ENCODE results near the gene ZDHHC4. TPM values are rescaled to one million over a fixed set of nuclear protein-coding genes. Genes with fewer than 3 reads are reported as not detected.
"Not testable (repeated sequence)": the region's sequence is repeated elsewhere in the genome, so short reads cannot be mapped to it uniquely, and the experiment has no call there.

The ZDHHC4 gene
- total RNA-seq, 1 donor from 2014 or later, result 67.9 TPM

GRCh38 chr7:6628045-6628444, 50.8 kb downstream of the ZDHHC4 start:
- no peak for DNase-seq (ENCODE audit: extremely low spot score, unreplicated experiment)
- Mint-ChIP-seq H3K27ac (no peak overlapping the region), H3K4me1 (ENCODE audit: unreplicated experiment) (no peaks in the 10 kb centered on the region), H3K9me3 (no peaks in the 10 kb centered on the region), H3K27me3 (no peaks in the 10 kb centered on the region), H3K36me3 (no peaks in the 10 kb centered on the region), H3K4me3 (no peak overlapping the region)
- no peak for TF ChIP-seq CTCF (conservative IDR thresholded peaks at IDR 0.05)

GRCh38 chr7:6630007-6630849, 53.0 kb downstream of the ZDHHC4 start:
- DNase-seq (ENCODE audit: extremely low spot score, unreplicated experiment), result no peak
- no peak overlapping the region for H3K4me3 Mint-ChIP-seq
- no peaks in the 10 kb centered on the region for H3K9me3 Mint-ChIP-seq
- H3K27me3 Mint-ChIP-seq, result no peaks in the 10 kb centered on the region
- peak overlapping the region; percentile 59 for H3K27ac Mint-ChIP-seq
- TF ChIP-seq CTCF (conservative IDR thresholded peaks at IDR 0.05), result no peak
- no peaks in the 10 kb centered on the region for H3K4me1 Mint-ChIP-seq (ENCODE audit: unreplicated experiment)
- H3K36me3 Mint-ChIP-seq, result no peaks in the 10 kb centered on the region

- no peak overlapping the region for H3K4me3 Mint-ChIP-seq
- H3K27ac Mint-ChIP-seq, result peak overlapping the region; percentile 35
- no peaks in the 10 kb centered on the region for H3K4me1 Mint-ChIP-seq (ENCODE audit: unreplicated experiment)
- no peaks in the 10 kb centered on the region for H3K9me3 Mint-ChIP-seq
- H3K27me3 Mint-ChIP-seq, result no peaks in the 10 kb centered on the region
- H3K36me3 Mint-ChIP-seq, result no peaks in the 10 kb centered on the region
- no peak for TF ChIP-seq CTCF (conservative IDR thresholded peaks at IDR 0.05)
- DNase-seq (ENCODE audit: extremely low spot score, unreplicated experiment), result no peak
Measured at GRCh38 chr7:6631605-6632004, 54.4 kb downstream of the ZDHHC4 start.

GRCh38 chr7:6634021-6634420, 56.8 kb downstream of the ZDHHC4 start:
- Mint-ChIP-seq H3K9me3 (no peaks in the 10 kb centered on the region), H3K4me1 (ENCODE audit: unreplicated experiment) (peaks cover 7% of the 10 kb centered on the region), H3K27ac (no peak overlapping the region)

GRCh38 chr7:6634971-6635370, 57.7 kb downstream of the ZDHHC4 start:
- not testable (repeated sequence) for H3K27me3 Mint-ChIP-seq; H3K27ac Mint-ChIP-seq; DNase-seq (ENCODE audit: extremely low spot score, unreplicated experiment); H3K36me3 Mint-ChIP-seq; H3K9me3 Mint-ChIP-seq
- Mint-ChIP-seq H3K4me1 (ENCODE audit: unreplicated experiment) (peaks cover 13% of the 10 kb centered on the region), H3K4me3 (peak overlapping the region; percentile 82)

More at GRCh38 chr7:6634021-6634420, 56.8 kb downstream of the ZDHHC4 start:
- TF ChIP-seq CTCF (conservative IDR thresholded peaks at IDR 0.05), result no peak
- peaks cover 1% of the 10 kb centered on the region for H3K36me3 Mint-ChIP-seq
- H3K4me3 Mint-ChIP-seq, result peak overlapping the region; percentile 21
- DNase-seq (ENCODE audit: extremely low spot score, unreplicated experiment), result no peak
- no peaks in the 10 kb centered on the region for H3K27me3 Mint-ChIP-seq

GRCh38 chr7:6636741-6637543, 59.7 kb downstream of the ZDHHC4 start, which contains the start of gene ZNF316:
TSS of gene ZNF316 (plus strand) at chr7:6637318. CDS start at chr7:6642410, 5,092 bp downstream.
- H3K27ac Mint-ChIP-seq, result peak within 1 kb of the TSS; percentile 55
- no peak for DNase-seq (ENCODE audit: extremely low spot score, unreplicated experiment)
- no peaks in the 10 kb centered on the region for H3K27me3 Mint-ChIP-seq
- no peak for TF ChIP-seq CTCF (conservative IDR thresholded peaks at IDR 0.05)
- peak within 1 kb of the TSS; percentile 90 for H3K4me3 Mint-ChIP-seq
- H3K4me1 Mint-ChIP-seq (ENCODE audit: unreplicated experiment), result peaks cover 17% of the 10 kb centered on the region
- H3K9me3 Mint-ChIP-seq, result no peaks in the 10 kb centered on the region
- peaks cover 14% of the 10 kb centered on the region for H3K36me3 Mint-ChIP-seq
